K562 (cell line): ENCODE data around the gene ANAPC16. TPM values are rescaled to one million over a fixed set of nuclear protein-coding genes. Genes with fewer than 3 reads are reported as not detected.

Experiments
- ARID2 ChIP-seq: fragments of 450-650 bp; IDR thresholded peaks from 2 replicates; pipeline ENCODE4 v1.6.1; 2017; ENCODE audit warnings: antibody characterized with exemption, mild to moderate bottlenecking
- CBFA2T3 ChIP-seq: fragments of 450-650 bp; IDR thresholded peaks from 2 replicates; pipeline ENCODE4 v1.6.1; 2017
- CBX3 ChIP-seq, 2 experiments: IDR thresholded peaks; 1 replicate in 1 of 2; 2 replicates in 1 of 2; pipeline ENCODE4 v1.6.1; 2012; ENCODE audit warnings: inconsistent platforms in 2 of 2, low read length in 2 of 2, borderline replicate concordance in 1 of 2, control low read depth in 1 of 2
- ELF2 ChIP-seq: fragments of 250-450 bp; sonication (Bioruptor Pico); IDR thresholded peaks from 2 replicates; pipeline ENCODE4 v1.5.0; 2021; ENCODE audit warnings: mild to moderate bottlenecking
- HEY1 ChIP-seq: fragments of 250-450 bp; sonication (Bioruptor Pico); IDR thresholded peaks from 2 replicates; pipeline ENCODE4 v1.5.0; 2020; ENCODE audit warnings: mild to moderate bottlenecking, moderate library complexity, borderline replicate concordance
- HMG20A ChIP-seq: fragments of 450-650 bp; formaldehyde crosslinking; conservative IDR thresholded peaks from 2 replicates; pipeline ENCODE4 v1.4.0; 2020; ENCODE audit warnings: mild to moderate bottlenecking, mixed read lengths
- MAFK ChIP-seq: IDR thresholded peaks from 2 replicates; pipeline ENCODE4 v1.6.1; 2011; ENCODE audit warnings: low read length, improper control_type of control experiment
- PRMT5 ChIP-seq: sonication (generic); formaldehyde crosslinking; IDR thresholded peaks from 2 replicates; pipeline ENCODE4 v1.5.0; 2020; ENCODE audit warnings: missing genetic modification reagents
- SIN3A ChIP-seq, 2 experiments: fragments of 150-350 bp in 1 of 2; IDR thresholded peaks; 2 replicates each; pipeline ENCODE4 v1.6.1; 2011 to 2016; ENCODE audit warnings: borderline replicate concordance in 2 of 2, low read depth in 2 of 2, low read length in 2 of 2, mild to moderate bottlenecking in 2 of 2, moderate library complexity in 2 of 2; ENCODE audit not compliant: control insufficient read depth in 1 of 2
- SMAD3 ChIP-seq: fragments of 450-650 bp; formaldehyde crosslinking; conservative IDR thresholded peaks from 2 replicates; pipeline ENCODE4 v1.4.0; 2020; ENCODE audit warnings: mild to moderate bottlenecking
- TAF1 ChIP-seq: IDR thresholded peaks from 2 replicates; pipeline ENCODE4 v1.6.1; 2011; ENCODE audit warnings: mild to moderate bottlenecking, low read length, moderate library complexity; ENCODE audit not compliant: insufficient read depth, control insufficient read depth, severe bottlenecking; ENCODE audit errors: extremely low read depth
- ZBTB7A ChIP-seq: IDR thresholded peaks from 2 replicates; pipeline ENCODE4 v1.6.1; 2011; ENCODE audit warnings: low read depth, mild to moderate bottlenecking, low read length, moderate library complexity, borderline replicate concordance; ENCODE audit not compliant: control insufficient read depth
- ZNF41 ChIP-seq: fragments of 250-450 bp; sonication (Bioruptor Pico); conservative IDR thresholded peaks from 2 replicates; pipeline ENCODE4 v1.4.0; 2020; ENCODE audit warnings: mild to moderate bottlenecking
- polyA plus RNA-seq, 8 experiments: library from polyadenylated mRNA; depleted of rRNA in 4 of 8; stranded (reverse) in 5 of 8; unstranded in 3 of 8; fragments of >200 nt; fragmentation: Nextera tagmentation in 2 of 8; fragmentation: Illumina TruSeq in 1 of 8; extraction: Ambion mirVana in 2 of 8; extraction: Trizol in 1 of 8; gene quantifications; 2 replicates each; pipeline versions ENCODE4 v1.2.1 to v1.2.3, GENCODE V29; 2011 to 2014; ENCODE audit warnings: inconsistent platforms in 1 of 8, missing spikeins in 1 of 8
- total RNA-seq, 7 experiments: library from RNA; depleted of rRNA in 6 of 7; stranded (reverse); fragments of >200 nt in 6 of 7; fragmentation: Illumina TruSeq in 2 of 7; extraction: Trizol in 2 of 7; gene quantifications; 2 replicates each; pipeline versions ENCODE4 v1.2.1 to v1.2.3, GENCODE V29; 2011 to 2021; ENCODE audit warnings: low replicate concordance in 1 of 7
- TF ChIP-seq, protein P1 (sequence below): fragments of 450-650 bp; IDR thresholded peaks from 2 replicates; pipeline ENCODE4 v1.6.1; 2018; ENCODE audit not compliant: partially characterized antibody
- TF ChIP-seq, protein P2 (sequence below): fragments of 250-450 bp; sonication (Bioruptor Pico); IDR thresholded peaks from 2 replicates; pipeline ENCODE4 v1.8.0; 2021; ENCODE audit warnings: mild to moderate bottlenecking, moderate library complexity
- TF ChIP-seq, protein P3 (sequence below): fragments of 450-650 bp; formaldehyde crosslinking; IDR thresholded peaks from 2 replicates; pipeline ENCODE4 v1.4.0; 2022; ENCODE audit warnings: missing genetic modification characterization
- TF ChIP-seq, protein P4 (sequence below), 3 experiments: IDR thresholded peaks in 2 of 3; conservative IDR thresholded peaks in 1 of 3; 2 replicates each; pipeline ENCODE4 v1.5.1; 2011 to 2012; ENCODE audit warnings: low read length in 3 of 3, mild to moderate bottlenecking in 3 of 3, control low read depth in 2 of 3, improper control_type of control experiment in 1 of 3, inconsistent platforms in 1 of 3, low read depth in 1 of 3, mixed read lengths in 1 of 3, moderate library complexity in 1 of 3; ENCODE audit not compliant: insufficient read depth in 2 of 3

Gene ANAPC16
- total and polyA plus RNA-seq, 9 of the 15 experiments (the other 6 are each of a cell fraction or from before 2014, with no cell fraction given) = 42.6 to 208 (median 108) TPM

DNA sequence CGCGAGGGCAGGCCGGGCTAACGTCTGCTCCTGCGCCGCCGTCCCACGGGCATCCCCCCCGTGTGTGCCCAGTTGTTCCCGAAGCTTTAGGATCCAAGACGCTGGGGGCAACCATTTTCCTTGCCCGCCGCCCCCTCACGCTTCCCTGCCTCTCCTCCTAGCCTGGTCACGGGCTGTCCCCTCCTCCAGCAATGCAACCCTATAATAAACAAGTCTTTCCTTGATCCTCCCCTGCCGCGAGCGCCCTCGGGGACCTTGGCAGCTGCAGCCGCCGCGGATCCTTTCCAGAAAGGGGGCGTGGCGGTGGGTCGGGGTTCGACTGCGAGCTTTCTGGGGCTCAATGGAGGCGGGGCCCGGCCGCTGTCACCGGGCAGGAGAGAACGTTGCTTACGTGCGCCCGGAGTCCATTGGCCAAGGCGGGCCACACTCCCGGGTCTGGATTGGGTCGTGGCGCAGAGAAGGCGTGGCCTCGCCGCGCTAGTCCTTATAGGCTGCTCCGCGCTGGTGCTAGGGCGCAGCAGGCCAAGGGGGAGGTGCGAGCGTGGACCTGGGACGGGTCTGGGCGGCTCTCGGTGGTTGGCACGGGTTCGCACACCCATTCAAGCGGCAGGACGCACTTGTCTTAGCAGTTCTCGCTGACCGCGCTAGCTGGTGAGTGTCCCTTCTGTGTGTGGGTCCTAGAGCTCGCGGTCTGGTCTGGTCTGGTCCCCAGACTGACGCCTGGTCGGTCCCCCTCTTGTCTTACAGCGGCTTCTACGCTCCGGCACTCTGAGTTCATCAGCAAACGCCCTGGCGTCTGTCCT is 57.8 kb downstream of the ANAPC16 start, which contains the start of gene DDIT4 (continued):
- TF ChIP-seq MAFK (no peak), ZBTB7A (peak; percentile 27; the same call in 1 of the 2 replicates), ARID2 (0 out of 2 replicates have a peak, but pooled peaks have one; percentile 56), CBFA2T3 (no peak), SIN3A (IDR thresholded peaks at IDR 0.05; ENCODE audit: borderline replicate concordance in 2 of 2, control insufficient read depth in 1 of 2, low read depth in 2 of 2, low read length in 2 of 2) (peak; percentile 63 to 73), CBX3 (IDR thresholded peaks at IDR 0.05; ENCODE audit: borderline replicate concordance in 1 of 2, low read length in 2 of 2) (no peak; a peak in 1 of 3 replicates), HMG20A (CRISPR knock-in tag) (peak; percentile 36; the same call in 1 of the 2 replicates), SMAD3 (peak; percentile 94), ELF2 (CRISPR knock-in tag) (peak; percentile 79), TAF1 (peak; percentile 91), ZNF41 (CRISPR knock-in tag) (peak; percentile 71), PRMT5 (CRISPR knock-in tag) (no peak), HEY1 (CRISPR knock-in tag) (peak; percentile 94; the same call in 1 of the 2 replicates)
- TF ChIP-seq, protein P1, sequence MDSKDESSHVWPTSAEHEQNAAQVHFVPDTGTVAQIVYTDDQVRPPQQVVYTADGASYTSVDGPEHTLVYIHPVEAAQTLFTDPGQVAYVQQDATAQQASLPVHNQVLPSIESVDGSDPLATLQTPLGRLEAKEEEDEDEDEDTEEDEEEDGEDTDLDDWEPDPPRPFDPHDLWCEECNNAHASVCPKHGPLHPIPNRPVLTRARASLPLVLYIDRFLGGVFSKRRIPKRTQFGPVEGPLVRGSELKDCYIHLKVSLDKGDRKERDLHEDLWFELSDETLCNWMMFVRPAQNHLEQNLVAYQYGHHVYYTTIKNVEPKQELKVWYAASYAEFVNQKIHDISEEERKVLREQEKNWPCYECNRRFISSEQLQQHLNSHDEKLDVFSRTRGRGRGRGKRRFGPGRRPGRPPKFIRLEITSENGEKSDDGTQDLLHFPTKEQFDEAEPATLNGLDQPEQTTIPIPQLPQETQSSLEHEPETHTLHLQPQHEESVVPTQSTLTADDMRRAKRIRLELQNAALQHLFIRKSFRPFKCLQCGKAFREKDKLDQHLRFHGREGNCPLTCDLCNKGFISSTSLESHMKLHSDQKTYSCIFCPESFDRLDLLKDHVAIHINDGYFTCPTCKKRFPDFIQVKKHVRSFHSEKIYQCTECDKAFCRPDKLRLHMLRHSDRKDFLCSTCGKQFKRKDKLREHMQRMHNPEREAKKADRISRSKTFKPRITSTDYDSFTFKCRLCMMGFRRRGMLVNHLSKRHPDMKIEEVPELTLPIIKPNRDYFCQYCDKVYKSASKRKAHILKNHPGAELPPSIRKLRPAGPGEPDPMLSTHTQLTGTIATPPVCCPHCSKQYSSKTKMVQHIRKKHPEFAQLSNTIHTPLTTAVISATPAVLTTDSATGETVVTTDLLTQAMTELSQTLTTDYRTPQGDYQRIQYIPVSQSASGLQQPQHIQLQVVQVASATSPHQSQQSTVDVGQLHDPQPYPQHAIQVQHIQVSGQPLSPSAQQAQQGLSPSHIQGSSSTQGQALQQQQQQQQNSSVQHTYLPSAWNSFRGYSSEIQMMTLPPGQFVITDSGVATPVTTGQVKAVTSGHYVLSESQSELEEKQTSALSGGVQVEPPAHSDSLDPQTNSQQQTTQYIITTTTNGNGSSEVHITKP = no peak
- TF ChIP-seq, protein P2, sequence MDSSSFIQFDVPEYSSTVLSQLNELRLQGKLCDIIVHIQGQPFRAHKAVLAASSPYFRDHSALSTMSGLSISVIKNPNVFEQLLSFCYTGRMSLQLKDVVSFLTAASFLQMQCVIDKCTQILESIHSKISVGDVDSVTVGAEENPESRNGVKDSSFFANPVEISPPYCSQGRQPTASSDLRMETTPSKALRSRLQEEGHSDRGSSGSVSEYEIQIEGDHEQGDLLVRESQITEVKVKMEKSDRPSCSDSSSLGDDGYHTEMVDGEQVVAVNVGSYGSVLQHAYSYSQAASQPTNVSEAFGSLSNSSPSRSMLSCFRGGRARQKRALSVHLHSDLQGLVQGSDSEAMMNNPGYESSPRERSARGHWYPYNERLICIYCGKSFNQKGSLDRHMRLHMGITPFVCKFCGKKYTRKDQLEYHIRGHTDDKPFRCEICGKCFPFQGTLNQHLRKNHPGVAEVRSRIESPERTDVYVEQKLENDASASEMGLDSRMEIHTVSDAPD = no peak
- TF ChIP-seq, protein P3, sequence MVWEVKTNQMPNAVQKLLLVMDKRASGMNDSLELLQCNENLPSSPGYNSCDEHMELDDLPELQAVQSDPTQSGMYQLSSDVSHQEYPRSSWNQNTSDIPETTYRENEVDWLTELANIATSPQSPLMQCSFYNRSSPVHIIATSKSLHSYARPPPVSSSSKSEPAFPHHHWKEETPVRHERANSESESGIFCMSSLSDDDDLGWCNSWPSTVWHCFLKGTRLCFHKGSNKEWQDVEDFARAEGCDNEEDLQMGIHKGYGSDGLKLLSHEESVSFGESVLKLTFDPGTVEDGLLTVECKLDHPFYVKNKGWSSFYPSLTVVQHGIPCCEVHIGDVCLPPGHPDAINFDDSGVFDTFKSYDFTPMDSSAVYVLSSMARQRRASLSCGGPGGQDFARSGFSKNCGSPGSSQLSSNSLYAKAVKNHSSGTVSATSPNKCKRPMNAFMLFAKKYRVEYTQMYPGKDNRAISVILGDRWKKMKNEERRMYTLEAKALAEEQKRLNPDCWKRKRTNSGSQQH (CRISPR knock-in tag) = peak; percentile 98
- TF ChIP-seq, protein P4, sequence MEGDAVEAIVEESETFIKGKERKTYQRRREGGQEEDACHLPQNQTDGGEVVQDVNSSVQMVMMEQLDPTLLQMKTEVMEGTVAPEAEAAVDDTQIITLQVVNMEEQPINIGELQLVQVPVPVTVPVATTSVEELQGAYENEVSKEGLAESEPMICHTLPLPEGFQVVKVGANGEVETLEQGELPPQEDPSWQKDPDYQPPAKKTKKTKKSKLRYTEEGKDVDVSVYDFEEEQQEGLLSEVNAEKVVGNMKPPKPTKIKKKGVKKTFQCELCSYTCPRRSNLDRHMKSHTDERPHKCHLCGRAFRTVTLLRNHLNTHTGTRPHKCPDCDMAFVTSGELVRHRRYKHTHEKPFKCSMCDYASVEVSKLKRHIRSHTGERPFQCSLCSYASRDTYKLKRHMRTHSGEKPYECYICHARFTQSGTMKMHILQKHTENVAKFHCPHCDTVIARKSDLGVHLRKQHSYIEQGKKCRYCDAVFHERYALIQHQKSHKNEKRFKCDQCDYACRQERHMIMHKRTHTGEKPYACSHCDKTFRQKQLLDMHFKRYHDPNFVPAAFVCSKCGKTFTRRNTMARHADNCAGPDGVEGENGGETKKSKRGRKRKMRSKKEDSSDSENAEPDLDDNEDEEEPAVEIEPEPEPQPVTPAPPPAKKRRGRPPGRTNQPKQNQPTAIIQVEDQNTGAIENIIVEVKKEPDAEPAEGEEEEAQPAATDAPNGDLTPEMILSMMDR (IDR thresholded peaks at IDR 0.05 in 2 of 3, conservative IDR thresholded peaks at IDR 0.05 in 1 of 3; ENCODE audit: insufficient read depth in 2 of 3, low read depth in 1 of 3, low read length in 3 of 3) = no peak; a peak in 1 of 6 replicates
